Measurements from ENCODE around the gene CLVS2. TPM values are rescaled to one million over a fixed set of nuclear protein-coding genes. Genes with fewer than 3 reads are reported as not detected.

Gene CLVS2
- total RNA-seq, 2 donors from 2014 or later = 0.06 to 0.14 TPM

DNA sequence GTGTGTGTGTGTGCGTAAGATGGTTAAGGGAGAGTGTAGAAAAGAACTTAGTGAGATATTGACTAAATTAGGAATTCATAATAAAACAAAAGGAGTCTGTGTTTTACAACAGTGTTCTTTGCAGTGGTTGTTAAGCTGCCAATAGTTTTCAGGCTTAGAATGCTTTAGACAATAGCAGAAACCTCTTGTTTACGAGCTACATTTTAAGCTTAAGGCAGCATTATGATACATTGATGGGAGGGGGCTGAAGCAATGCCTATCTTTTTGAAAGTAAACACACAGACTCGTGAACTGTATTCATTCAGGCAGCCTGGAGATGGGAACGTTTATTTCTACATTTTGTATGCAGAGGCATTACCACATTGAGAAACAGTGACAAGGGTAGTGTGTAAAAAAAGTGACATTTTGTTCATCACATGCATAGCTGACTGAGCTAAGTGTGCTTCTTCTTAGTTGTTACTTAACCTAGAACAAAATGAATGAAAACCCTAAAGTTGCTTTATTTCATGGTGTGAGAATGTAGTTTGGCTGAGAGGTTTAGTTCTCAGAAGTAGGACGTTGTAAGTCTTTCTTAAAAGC is 21.2 kb downstream of the CLVS2 start:
- DNase-seq (no peak), ATAC-seq (no peak)
- intact Hi-C loops (cut with DNase I, micrococcal nuclease) = no loop called here

DNA sequence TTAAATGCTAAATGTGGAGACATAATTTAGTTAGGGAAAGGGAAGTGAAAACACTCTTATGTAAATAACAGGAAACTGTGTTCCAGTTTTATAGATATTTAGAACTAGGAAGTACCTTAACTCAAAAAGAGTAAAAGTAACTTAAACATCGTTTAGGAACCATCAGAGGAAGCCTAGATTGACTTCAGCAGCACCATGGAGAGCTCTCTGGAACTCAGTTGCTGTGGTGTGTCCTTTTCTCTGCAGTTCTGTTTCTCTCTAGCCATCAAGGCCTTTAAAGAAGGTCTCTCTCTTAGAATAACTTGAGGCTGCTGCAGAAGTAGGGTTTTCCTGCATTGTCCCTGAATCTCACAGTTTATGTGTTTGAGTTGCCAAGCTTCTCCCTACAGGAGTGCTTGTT is 26.9 kb downstream of the CLVS2 start:
- DNase-seq (no peak), ATAC-seq (no peak)
- intact Hi-C loops (cut with DNase I, micrococcal nuclease) = no loop called here

DNA sequence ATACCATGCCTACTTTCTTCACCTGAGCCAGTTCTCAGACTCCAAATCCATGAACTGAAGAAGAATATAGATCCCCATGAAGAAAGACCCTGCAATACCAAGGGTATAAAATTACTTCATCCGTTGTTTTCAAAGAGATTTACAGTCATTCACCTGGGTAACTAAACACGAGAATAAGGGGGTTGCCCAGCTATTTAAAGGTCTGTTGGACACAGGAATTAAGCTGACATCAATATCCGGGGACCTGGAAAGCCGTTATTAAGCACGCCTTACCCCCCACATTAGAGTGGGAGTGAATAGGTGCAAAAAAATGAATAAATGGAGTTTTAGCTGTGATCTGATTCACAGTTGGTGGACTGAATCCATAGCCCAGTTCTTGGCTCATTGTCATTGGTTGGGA is 28.9 kb downstream of the CLVS2 start:
- DNase-seq = no peak
- no peak for ATAC-seq
- intact Hi-C loops (cut with DNase I, micrococcal nuclease) = no loop called here

DNA sequence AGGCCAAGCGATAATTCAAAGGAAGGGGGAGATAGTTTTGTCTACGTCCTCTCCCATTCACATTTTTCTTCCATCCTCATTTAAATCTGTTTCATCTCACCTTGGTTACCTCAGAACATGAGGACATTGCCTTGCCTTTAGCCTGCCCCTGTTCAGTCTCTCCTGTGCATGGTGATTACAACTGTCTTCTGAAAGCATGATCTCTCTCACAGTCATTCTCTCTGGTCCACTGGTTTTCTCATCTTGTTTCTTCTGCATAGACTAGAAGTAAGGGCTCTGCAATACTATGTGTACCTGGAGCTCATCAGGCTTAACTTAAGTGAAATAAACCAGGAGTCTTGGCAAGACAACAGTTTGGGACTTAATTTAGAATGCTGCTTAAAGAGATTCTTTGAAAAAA is 31.4 kb downstream of the CLVS2 start:
- ATAC-seq = no peak
- intact Hi-C loops (cut with DNase I, micrococcal nuclease) = no loop called here
- DNase-seq = no peak

DNA sequence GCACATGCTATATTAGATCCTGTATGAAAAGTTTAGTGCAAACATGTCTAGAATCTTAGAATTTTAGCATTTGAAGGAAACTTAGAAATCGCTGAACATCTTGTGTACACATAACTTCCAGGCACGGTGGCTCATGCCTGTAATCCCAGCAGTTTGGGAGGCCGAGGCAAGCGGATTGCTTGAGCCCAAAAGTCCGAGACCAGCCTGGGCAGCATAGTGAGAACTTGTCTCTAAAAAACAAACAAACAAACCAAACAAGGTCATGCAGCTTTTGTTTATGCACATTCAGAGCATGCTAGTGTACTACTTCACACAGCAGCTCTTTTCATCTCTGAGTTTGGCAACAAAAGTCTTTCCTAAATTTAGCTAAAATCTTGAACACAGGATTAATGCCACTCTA is 32.2 kb downstream of the CLVS2 start:
- ATAC-seq (no peak), DNase-seq (no peak)
- intact Hi-C loops (cut with DNase I, micrococcal nuclease) = no loop called here

DNA sequence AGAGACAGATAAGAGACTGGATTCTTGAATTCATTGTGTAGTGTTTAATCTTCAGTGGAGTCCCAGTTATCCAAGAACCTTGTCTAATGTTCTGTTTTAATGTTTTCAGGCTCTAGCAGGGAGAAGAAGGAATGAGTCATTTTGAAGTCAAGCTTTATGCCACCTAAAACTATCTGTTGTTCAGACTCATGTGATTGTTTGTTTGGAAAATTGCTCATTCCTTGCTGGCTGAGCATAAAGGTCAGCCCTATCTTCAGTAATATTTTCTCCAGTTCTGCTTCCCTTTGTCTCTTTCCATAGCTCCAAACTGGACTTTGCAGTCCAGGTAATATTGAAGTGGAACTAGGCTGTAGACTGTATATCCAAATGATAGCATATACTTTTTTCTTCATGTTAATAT is 34.2 kb downstream of the CLVS2 start:
- intact Hi-C loops (cut with DNase I, micrococcal nuclease) = no loop called here
- ATAC-seq (no peak), DNase-seq (no peak)

DNA sequence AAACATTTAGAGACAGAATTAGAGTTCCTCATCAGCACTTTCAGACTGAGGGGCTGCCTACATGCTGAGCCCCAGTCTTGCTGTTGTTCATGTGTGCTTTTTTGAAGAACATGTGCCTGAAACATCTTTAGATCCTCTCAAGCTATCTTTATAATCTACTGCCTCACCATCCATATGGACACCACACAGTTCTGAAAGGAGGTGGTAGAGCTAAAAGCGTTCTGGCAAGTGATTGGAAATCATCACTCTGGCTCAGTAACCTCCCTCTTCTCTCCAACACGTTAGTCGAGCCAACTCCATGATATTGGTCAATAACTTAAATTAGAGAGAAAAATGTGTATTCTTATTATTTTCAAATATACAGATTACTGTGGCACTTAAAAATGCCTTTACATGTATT is 40.6 kb downstream of the CLVS2 start:
- DNase-seq = no peak
- ATAC-seq = no peak
- intact Hi-C loops (cut with DNase I, micrococcal nuclease) = no loop called here

DNA sequence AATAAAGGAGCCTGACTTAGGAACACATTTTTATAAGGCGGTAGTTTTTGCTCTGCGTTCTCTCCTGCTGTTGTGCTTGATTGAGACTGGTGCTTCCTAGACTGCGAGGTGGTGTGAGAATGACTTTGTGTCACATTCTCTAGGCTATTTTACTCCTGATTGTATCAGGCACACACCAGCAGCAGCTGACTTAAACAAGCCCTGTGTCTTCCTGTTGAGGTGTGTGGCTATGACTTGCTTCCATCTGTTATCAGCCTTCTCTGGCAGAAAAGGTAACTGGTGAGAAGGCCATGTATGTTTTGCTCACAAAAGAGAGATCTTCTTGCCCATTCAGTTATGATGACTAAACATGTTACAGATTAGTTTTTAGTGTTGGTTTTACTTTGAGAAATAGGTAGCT is 43.4 kb downstream of the CLVS2 start:
- DNase-seq (no peak), ATAC-seq (no peak)
- intact Hi-C loops (cut with DNase I, micrococcal nuclease) = no loop called here

DNA sequence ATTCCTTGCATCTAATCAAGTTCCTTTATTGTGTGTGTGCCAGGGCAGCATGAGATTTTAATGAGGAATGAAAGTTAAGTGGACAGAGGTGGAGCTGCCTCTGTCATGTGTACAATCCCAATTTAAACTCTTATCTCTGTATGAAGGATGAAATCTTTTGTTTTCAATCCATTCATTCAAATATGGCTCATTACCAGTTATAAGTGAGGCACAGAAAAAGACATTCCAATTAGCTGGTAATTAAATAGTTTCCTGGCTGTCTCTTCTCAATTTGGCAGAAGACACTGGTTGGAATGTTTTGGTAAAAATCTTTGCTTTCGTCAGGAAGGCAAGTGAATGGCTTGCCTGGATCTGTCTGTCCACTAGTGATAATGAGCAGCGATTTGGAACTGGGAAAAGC is 46.4 kb downstream of the CLVS2 start:
- DNase-seq = no peak
- intact Hi-C loops (cut with DNase I, micrococcal nuclease) = no loop called here
- ATAC-seq = no peak

DNA sequence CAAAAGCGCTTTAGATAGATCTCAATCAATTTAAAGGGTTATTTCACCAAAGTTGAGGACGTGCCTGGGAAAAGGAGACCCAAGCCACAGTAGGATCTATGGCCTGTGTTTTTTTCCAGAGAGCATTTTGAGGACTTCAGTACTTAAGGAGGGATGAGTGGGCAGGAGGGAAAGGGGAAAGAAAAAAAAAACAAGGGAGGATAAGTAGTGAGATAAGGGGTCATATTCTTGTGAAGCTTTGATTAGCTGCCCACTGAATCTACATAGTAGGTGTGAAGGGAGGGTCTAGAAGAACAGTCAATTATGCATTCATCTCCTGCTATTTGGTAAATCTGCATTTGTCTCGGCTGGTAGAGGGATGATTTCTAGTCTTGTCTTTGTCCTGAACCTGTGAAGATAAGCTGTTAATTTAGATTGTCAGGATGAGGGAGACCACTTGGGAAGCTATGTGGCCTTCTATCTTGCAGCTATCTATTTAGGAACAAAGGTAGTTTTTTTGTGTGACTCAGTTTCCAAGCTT is 48.4 kb downstream of the CLVS2 start:
- intact Hi-C loops (cut with DNase I, micrococcal nuclease) = no loop called here
- DNase-seq (no peak), ATAC-seq (no peak)

DNA sequence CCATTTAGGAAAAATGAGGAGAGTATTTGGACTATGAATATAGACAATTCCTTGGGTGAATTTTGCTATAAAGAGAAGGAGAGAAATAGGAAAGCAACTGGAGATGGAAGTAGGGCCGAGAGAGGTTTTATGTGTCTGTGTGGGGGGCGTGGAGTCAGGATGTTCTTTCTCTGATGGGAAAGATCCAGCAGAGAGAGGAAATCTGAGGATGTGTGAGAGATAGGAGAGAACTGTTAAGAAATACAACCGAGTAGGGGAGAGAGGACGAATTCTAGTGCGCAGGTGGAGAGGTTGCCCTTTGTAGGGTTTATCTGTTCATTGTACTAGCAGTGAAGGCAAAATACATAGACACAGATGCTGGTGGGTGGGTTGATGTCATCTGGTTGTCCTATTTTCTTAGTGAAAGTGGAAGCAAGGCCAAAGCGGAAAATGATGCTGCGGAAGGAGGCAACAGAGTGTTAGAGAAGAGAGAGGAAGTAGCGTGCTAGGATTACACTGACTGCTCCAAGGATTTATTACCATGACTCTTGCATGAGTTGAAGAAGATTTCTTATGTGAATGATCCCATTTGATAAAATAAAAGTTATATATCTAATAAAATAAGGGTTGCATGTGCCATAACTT is 57.7 kb downstream of the CLVS2 start:
- intact Hi-C loops (cut with DNase I, micrococcal nuclease) = no loop called here
- ATAC-seq (no peak), DNase-seq (no peak)

DNA sequence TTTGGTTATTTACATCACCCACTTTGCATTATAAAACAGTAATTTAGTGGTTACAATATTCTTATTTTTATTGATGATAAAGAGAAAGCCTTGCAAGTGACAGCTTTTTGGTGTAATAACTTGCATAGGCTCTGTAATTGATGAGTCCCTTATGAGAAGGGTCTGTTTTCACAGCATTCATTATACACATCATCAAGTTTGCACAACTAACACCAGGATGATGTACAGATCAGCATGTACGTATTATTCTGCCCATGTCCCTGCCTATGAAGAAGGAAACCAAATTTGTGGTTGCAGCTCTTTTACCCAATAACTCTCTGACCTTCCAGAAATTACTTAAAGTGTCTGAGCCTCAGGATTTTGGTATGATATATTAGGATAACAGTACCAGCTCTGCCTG is 59.2 kb downstream of the CLVS2 start:
- intact Hi-C loops (cut with DNase I, micrococcal nuclease) = no loop called here
- ATAC-seq (no peak), DNase-seq (no peak)

DNA sequence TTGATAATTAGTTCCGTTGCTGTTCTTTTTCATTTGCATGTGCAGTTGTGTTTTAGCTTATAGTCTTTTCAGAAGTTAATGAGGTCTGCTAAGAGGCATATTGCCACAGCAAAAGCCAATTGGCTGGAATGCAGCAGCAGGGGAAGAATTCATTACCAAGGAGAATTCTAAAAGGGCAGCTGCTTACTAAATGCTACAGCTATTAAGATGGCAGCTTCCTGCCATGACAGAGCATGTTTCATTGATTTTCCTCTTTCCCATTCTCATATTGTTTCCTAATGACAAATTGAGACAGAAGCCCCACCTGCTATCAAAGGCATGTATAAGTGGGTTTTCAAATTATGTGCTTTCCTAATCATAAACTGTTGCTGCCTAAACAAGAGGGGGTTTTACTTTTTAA is 66.6 kb downstream of the CLVS2 start:
- intact Hi-C loops (cut with DNase I, micrococcal nuclease) = no loop called here
- DNase-seq (no peak), ATAC-seq (no peak)

DNA sequence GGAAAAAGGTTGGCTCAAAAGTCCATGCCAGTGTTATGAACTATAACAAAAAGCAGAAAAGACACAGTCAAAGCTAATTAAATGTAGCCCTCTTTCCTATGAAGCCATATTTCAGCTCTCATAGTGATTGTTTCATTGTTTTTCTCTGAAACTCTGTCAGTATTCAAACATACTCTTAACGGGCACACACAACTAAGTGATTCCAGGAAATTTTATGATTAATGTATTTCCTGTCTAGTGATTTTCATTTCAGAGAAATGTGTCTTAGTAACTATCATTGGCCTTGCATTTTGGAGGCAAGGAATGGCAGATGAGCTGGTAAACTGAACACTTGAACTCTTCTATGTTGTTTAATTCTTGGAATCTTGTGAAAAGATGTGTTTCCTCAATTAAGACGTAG is 68.0 kb downstream of the CLVS2 start:
- intact Hi-C loops (cut with DNase I, micrococcal nuclease) = no loop called here
- ATAC-seq = no peak

DNA sequence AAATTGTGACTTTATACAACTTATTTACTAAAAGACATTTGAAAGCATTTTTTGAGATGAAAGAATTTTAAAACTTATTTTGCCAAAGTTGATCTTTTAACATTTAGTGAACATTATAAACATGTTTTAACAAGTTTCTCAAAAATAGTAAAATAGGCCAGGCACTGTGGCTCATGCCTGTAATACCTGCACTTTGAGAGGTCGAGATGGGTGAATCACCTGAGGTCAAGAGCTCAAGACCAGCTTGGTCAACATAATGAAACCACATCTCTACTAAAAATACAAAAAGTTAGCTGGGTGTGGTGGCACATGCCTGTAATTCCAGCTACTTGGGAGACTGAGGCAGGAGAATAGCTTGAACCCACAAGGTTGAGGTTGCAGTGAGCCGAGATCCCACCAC is 78.6 kb downstream of the CLVS2 start:
- DNase-seq (no peak), ATAC-seq (no peak)
- intact Hi-C loops (cut with DNase I, micrococcal nuclease) = no loop called here

More for the DNA sequence above, 68.0 kb downstream of the CLVS2 start:
- DNase-seq = no peak

DNA sequence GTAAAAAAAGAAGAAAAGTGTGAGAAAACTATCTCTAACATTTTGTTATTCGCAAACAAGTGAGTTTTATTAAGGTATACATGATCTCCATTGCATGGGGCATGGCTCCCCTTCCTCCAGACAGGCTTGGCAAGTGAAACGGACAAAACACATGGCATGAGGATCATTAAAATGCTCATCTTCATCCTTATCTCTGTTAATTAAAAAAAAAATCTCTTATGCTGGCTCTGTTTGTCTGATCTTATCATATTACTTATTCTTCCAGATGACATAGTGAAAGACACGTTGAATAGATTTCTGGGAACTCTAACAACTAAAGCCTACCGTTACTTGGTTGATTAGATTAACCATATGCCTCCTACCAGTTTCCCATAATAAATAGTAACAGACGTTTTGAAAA is 89.4 kb downstream of the CLVS2 start:
- ATAC-seq (no peak), DNase-seq (no peak)
- intact Hi-C loops (cut with DNase I, micrococcal nuclease) = no loop called here

DNA sequence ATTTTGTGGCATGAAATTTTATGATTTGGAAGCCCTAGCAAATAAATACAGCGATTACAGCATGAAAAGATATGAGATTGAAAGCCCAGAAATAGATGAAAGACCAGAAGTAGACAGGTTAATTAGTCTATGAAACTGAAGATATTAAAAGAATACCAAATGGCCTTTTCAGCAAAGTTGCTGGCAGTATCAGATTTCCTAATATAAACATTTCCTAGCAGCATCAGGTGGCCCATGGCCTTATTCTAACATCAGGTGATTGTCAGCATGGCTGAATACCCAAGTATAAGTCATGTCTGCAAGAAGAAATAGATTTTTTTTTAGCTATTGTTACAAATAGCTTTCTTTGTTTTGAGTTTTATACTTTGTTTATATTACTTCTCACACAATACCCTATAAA is 93.2 kb downstream of the CLVS2 start:
- intact Hi-C loops (cut with DNase I, micrococcal nuclease) = no loop called here
- no peak for ATAC-seq
- DNase-seq = no peak

DNA sequence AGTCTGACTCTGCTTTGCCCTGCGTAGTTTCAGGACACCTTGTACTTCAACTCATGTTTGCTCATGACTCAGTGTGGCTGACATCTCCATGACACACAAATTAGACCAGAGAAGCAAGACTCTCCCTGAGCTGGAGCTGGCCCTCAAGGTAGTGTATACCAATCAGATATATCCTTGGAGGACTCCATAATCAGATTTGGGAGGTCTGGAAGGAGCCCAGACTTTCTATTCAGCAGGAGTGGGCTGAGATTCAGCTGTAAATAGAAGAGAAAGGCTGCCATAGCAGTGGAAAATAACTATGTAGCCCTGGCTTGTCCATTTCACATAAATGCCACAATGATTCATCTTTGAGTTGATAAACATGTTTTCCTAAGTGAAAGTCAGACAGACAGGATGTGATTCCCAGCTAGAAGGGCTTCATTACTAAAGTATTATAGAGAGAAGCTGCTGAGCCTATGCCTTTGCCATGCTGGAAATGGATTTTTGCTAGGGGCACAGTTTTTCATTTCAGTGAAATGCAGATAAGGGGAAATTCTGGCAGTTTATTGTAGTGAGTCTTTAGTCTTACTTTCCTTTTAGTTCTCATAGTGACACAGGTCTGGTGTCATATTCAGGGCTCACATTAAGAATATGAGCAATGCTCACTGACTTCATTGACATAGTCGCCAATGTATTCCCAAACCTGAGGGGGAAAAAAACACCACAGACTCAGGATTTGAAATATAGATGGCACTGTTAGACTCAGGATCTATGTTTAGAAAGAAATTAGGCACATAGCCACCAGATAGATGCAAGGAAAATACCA is 95.3 kb downstream of the CLVS2 start:
- intact Hi-C loops (cut with DNase I, micrococcal nuclease) = no loop called here
- no peak for DNase-seq
- ATAC-seq = no peak

DNA sequence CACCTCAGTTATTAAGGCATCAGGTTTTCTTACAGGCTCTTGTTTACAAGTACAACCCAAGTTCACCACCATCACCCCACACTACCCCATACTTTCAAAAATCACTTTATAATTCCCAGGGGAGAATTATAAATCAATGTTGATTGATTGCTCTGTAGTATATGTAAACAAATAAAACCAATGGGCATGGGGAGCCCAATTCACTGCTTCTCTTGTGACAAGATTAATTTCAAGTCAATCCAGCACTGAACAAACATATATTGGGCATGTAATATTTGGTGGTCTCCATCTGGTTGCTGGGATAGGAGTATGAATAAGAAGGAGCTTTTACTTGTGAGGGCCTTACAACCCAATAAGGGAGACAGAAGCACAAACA is 95.8 kb downstream of the CLVS2 start:
- intact Hi-C loops (cut with DNase I, micrococcal nuclease) = no loop called here
- DNase-seq (no peak), ATAC-seq (no peak)

DNA sequence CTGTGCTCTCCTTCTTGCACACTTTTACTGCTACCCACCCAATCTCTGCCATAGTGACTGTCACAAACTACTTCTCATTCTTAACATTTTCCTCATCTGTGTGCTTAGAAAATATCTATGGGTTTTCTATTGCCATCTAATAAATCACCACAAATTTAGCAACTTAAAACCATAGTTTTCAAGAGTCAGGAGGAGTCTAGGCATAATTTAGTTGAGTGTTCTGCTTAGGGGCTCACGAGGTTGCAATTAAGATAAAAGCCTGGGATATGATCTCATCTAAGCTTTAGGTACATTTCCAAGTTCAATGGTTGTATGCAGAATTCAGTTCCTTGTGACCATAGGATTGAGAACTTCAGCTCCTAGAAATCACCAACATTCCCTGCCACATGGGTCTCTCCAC is 98.8 kb downstream of the CLVS2 start:
- intact Hi-C loops (cut with DNase I, micrococcal nuclease) = no loop called here
- no peak for ATAC-seq
- DNase-seq = no peak

All from left colon (tissue), 2 donors.